GM19438 (cell line): ENCODE measurements around the gene NLN.
"Not testable (repeated sequence)": the region's sequence is repeated elsewhere in the genome, so short reads cannot be mapped to it uniquely, and the experiment has no call there.

Source experiments
- ATAC-seq: cut with Tn5 transposase; IDR thresholded peaks from one replicate; pipeline ENCODE4 v1.9.1; 2021; ENCODE audit warnings: low read depth; ENCODE audit not compliant: unreplicated experiment

NLN gene

DNA sequence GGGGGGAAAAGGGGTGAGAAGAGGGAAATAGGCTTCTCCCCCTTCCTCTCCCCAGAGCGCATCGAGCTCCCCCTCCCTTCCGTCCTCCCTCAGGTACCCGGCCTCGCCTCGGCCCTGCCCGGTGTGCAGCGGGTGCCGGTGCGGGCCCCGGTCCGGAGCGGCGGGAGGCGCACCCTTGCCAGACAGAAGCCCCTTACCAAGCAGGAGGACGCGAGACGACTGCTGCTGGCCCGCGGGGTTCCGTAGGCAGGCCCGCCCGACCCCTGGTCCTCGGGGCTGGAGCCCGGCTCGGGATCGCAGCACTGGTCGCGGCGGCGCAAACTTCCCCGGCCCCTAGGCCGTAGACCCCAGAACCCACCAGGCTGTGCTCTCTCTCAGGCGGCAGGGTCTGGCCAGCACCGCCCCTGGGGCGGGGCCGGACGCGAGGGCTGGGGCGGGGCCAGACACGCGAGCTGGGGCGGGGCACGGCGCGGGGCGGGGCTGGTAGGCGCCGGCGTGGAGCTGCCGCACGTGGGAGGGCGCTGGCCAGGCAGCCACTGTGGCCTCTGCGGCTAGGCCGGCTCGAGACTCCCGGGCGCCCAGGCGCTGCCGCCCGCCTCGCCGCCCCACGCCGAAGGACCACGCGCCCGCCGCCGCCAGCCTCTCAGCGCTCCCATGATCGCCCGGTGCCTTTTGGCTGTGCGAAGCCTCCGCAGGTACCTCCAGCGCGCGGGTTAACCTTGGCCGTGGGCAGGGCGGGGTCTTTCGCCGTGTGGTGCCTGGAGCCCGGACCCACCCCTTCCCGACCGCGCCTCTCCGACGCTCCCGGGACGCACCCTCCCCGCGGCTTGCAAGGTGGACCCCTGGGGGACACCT, at the start of gene NLN, which contains the start of gene SGTB:
NLN (plus strand) TSS at position 486 of the 855 bp plus-strand sequence; CDS start at position 655, 169 bp downstream.
SGTB (minus strand) TSS at position 390 of the 855 bp plus-strand sequence. CDS start 1,302 bp downstream, outside the sequence.
- ATAC-seq, result peak; percentile 88

DNA sequence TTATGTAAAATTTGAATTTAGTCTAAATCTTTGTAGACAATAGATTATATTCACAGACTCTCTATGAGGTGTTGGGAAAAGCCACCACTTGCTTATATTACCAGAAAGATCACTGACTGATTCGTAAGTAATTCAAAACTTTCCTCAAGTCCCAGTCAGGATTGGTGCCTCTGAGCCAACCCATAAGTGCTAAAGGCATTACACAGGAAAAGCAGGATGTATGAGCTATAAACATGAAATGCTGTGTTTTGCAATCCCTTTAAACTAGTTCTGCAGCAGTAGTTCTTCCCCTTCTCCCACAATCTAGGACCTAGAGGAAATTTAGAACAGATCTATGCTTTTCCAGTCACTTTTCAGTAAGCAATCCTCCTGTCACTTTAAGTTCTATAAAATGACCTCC, 49.2 kb upstream of the NLN start:
- ATAC-seq, result no peak

- ATAC-seq, result no peak
These were observed 47.3 kb upstream of the NLN start for GRCh38 chr5:65674749-65675148.

DNA sequence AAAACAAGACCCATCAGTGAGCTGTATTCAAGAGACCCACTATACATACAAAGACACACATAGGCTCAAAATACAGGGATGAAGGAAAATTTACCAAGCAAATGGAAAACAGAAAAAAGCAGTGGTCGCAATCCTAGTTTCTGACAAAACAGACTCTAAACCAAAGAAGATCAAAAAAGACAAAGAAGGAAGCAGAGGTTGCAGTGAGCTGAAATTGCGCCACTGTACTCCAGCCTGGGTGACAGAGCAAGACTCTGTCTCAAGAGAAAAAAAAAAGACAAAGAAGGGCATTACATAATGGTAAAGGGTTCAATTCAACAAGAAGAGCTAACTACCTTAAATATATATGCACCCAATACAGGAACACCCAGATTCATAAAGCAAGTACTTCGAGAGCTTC, 45.9 kb upstream of the NLN start:
- not testable (repeated sequence) for ATAC-seq

- no peak for ATAC-seq
These were observed 39.9 kb upstream of the NLN start for GRCh38 chr5:65682148-65682547.

DNA sequence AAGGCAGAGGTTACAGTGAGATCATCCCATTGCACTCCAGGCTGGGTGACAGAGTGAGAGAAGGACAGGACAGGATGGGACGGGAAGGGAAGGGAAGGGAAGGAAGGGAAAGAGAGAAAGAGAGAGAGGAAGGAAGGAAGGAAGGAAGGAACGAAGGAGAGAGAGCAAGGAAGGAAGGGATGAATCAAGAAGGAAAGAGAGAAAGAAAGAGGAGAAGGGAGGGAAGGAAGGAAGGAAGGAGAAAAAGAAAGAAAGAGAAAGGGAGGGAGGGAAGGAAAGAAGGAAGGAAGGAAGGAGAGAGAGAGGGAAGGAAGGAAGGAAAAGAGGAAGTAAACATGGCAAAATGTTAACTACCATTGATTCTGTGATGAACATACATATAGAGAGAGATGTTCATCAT, 28.9 kb upstream of the NLN start:
- no peak for ATAC-seq

DNA sequence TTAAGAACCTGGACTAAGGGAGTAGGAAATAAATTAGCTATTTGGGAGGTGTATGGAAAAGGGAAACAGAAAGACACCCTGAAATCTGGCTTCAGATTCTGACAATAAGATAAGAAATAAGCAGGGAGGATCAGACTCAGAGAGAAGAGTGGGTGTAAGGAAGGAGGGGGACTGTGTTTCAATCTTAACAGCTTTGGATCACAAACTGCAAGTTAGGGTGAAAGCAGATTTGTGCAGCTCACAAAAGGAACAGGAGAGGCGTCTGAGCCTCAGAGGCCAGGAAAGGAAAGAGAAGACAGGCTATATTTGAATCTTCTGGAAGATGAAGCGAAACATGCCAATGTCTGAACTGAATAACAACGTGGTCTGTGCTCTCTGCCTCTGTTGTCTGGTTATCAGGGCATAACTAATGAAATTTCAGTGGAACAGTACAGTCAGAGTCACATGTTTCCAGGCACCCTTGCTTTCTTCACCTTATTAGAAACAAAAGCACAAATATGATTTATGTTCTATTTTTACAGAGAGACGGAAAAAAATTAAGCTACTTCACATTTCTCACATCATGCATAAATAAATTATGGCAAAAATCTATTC, 26.7 kb upstream of the NLN start:
- ATAC-seq, result no peak

- no peak for ATAC-seq
These were observed 26.1 kb upstream of the NLN start for GRCh38 chr5:65695896-65696295.

GRCh38 chr5:65696892-65697291, 25.1 kb upstream of the NLN start:
- no peak for ATAC-seq

- ATAC-seq, result no peak
These were observed 22.7 kb upstream of the NLN start for GRCh38 chr5:65699338-65699737.

GRCh38 chr5:65702036-65702435, 20.0 kb upstream of the NLN start:
- ATAC-seq, result no peak

GRCh38 chr5:65704621-65705239, 17.3 kb upstream of the NLN start:
- no peak for ATAC-seq

GRCh38 chr5:65707663-65708062, 14.3 kb upstream of the NLN start:
- ATAC-seq, result no peak

DNA sequence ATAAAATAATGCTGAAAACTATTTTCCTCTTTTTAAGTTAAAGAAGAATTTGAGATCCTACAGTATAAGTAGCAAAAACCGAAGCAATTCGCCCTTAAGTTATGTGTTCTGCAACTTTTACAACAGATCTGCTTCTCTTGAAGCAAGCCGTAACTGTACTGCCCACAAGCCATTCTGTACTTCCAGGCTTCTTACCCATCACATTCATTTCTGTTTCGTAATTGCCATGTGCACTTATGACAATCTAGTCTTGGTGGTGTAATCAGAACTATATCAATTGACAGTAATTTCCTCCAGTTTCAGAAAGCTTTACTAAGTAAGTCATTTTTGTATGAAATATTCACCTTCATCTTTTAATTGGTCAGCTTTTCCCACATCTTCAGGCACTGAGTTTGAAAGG, 13.9 kb upstream of the NLN start:
- ATAC-seq, result no peak

DNA sequence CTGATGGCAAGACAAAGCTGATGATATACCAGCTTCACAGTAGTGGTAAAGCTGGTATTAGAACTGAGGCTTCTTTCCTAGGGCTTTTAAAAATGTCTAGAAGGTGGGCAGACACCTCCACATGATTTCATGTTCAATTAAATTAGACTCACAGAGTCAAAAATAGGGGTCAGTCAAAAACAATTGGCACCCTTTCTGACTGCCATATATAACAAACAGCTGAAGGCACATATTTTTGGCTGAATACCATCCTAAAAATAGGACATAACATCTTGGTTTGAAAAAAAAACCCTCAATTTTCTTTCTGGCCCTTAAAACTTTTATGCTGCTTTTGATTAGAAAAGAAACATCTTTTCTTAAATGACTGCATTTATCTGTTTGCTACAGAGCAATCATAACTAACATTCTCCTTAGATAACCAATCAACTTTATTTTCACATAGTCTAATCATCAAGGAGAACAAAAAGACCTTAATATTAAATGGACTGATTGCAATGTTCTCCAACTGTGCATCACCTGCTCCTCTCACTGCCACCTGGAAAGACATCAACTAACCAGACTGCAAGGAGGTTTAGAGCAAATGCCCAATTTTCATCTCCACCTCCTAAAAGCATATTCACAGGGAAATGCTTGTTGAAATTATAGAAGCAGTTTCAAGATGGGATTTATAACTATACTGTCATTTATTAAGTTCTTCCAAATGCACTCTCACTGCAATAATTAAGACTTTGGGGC, 3.3 kb upstream of the NLN start:
- no peak for ATAC-seq

DNA sequence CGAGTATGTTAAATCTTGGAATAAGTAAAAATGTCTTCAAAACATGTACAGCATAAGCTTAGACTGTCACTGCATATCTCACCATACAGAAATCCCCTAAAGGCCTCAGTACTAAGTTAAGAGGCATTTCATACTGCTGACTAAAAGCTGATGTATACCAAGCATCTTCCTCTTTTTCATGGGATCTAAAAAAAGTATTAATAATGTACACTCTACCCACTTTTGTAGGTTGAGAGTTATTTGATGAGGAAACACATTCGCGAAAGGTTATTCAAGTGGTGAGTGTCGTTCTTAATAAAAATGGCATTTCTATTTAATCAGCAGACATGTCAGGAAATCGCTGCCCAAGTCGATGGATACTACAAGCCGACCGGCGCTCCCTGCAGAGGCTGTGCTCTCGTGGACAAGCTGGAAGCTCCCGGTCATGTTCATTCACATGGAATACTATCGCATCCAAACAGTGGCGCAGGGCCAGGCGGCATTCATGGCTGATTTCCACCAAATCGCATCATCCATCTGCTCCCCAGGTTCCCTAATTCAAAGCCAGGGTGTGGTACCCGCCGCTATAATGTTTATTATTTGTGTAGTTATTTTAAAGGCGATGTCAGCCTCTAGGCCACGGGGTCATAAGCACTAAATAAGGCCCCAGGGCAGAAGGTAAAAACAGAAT, 820 bp upstream of the NLN start:
- peak; percentile 6 for ATAC-seq

DNA sequence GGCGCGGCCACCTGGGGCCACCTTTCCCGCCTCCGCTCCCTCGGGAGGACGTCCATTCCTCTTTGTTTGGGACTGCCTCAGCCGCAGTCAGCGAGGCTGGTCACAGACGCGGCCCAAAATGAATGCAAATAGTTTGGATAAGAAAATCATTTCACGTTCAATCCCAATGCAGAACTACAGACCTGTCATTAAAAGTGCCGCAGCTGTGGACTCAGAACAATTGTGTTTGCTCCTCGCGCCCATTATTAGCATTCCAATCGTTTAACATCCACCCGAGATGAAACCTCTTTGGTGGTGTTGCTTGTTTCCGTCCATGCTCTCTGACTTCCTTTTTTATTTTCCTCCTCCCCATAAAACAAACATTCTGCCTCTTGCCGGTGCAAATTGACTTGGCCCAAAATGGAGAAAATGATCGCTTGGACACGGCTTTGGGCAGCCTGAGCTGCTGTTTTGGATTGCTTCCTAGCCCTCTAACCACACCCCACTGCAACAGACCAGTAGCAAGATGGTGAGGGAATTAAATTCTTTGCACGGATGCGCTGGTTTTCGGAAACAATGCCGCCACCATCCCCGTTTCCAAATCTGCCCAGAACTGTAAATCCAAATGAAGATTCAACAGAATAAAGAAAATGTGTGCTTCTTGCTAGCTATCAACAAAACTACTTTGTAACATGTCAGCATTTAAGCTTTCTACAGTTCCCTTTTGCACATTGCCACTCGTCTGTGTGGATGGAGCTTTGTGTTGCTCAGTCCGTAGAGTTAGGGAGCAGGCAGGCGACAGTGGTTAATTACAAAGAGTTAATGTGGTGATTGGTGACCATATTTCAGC, 784 bp downstream of the NLN start:
- peak; percentile 10 for ATAC-seq

DNA sequence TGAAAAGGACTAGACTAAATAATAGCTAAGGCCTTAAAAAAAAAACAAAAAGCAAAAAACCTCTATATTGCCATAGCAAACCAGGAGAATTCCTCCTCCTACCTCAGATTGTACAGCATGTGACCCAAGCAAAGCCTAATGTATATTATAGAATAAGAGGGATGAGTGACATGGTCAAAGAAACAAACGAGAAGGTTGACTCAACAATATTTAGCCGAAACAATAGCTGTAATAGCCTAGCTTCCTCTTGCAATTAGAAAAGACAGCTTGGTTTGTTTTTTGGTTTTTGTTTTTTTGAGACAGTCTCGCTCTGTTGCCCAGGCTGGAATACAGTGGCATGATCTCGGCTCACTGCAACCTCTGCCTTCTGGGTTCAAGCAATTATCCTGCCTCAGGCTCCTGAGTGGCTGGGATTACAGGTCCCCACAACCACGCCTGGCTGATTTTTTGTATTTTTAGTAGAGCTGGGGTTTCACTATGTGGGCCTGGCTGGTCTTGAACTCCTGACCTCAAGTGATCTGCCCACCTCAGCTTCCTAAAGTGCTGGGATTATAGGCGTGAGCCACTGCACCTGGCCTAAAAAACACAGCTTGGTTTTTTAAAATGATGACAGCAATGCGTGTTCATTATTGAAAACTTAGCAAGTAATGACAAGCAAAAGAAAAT, 5.6 kb downstream of the NLN start:
- no peak for ATAC-seq

DNA sequence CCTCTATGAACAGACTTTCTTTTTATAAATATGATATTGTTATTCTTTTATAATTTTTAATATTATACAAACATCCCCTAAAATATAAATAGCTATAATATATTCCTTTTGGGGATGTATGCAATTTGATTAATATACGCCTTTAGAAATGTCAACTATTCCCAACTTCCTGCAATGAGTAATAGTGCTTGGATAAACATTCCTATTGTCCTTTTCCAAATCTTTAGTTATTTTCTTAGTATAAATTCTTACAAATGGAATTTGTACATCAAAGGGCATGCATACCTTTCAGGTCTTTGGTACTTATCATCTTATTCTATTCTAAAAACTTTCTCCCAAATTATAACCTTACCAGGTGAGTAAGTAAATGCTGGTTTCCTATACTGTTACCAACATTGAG, 6.2 kb downstream of the NLN start:
- no peak for ATAC-seq
